PFSK-1 (cell line): ENCODE data around the gene MYO9A.

Experiments
- FOXP2 ChIP-seq: optimal IDR thresholded peaks from 2 replicates; pipeline ENCODE3; 2011; ENCODE audit warnings: borderline replicate concordance, control low read depth, inconsistent platforms; ENCODE audit not compliant: insufficient read depth; ENCODE audit errors: extremely low read length, extremely low read depth
- POLR2AphosphoS5 ChIP-seq: IDR thresholded peaks from 2 replicates; pipeline ENCODE4 v1.6.1; 2012; ENCODE audit warnings: low read depth, mild to moderate bottlenecking, control low read depth, low read length, moderate library complexity
- SIN3A ChIP-seq: IDR thresholded peaks from 2 replicates; pipeline ENCODE4 v1.6.1; 2012; ENCODE audit warnings: mild to moderate bottlenecking, low read length, moderate library complexity, borderline replicate concordance; ENCODE audit not compliant: insufficient read depth
- TAF1 ChIP-seq: IDR thresholded peaks from 2 replicates; pipeline ENCODE4 v1.6.1; 2012; ENCODE audit warnings: low read length, control low read depth, borderline replicate concordance; ENCODE audit not compliant: insufficient read depth
- TF ChIP-seq, protein P1 (sequence below), 2 experiments: IDR thresholded peaks; 2 replicates each; pipeline versions ENCODE4 v1.6.1 to v1.8.0; 2011 to 2012; ENCODE audit warnings: low read depth in 2 of 2, low read length in 2 of 2, control low read depth in 1 of 2, inconsistent platforms in 1 of 2, mild to moderate bottlenecking in 1 of 2, moderate library complexity in 1 of 2; ENCODE audit not compliant: insufficient read depth in 1 of 2

The MYO9A gene

DNA sequence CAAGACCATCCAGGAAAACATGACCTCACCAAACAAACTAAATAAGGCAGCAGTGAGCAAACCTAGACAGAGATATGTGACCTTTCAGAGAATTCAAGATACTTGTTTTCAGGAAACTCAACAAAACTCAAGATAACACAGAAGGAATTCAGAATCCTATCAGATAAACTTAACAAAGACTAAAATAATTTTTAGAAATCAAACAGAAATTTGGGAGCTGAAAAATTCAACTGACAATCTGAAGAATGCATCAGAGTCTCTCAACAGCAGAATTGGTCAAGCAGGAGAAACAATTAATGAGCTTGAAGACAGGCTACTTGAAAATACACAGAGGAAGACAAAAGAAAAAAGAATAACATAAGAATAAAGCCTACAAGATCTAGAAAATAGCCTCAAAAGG lies 55.6 kb downstream of the MYO9A start:
- TF ChIP-seq FOXP2 (no peak), TAF1 (no peak), POLR2AphosphoS5 (no peak), SIN3A (no peak)
- TF ChIP-seq, protein P1, sequence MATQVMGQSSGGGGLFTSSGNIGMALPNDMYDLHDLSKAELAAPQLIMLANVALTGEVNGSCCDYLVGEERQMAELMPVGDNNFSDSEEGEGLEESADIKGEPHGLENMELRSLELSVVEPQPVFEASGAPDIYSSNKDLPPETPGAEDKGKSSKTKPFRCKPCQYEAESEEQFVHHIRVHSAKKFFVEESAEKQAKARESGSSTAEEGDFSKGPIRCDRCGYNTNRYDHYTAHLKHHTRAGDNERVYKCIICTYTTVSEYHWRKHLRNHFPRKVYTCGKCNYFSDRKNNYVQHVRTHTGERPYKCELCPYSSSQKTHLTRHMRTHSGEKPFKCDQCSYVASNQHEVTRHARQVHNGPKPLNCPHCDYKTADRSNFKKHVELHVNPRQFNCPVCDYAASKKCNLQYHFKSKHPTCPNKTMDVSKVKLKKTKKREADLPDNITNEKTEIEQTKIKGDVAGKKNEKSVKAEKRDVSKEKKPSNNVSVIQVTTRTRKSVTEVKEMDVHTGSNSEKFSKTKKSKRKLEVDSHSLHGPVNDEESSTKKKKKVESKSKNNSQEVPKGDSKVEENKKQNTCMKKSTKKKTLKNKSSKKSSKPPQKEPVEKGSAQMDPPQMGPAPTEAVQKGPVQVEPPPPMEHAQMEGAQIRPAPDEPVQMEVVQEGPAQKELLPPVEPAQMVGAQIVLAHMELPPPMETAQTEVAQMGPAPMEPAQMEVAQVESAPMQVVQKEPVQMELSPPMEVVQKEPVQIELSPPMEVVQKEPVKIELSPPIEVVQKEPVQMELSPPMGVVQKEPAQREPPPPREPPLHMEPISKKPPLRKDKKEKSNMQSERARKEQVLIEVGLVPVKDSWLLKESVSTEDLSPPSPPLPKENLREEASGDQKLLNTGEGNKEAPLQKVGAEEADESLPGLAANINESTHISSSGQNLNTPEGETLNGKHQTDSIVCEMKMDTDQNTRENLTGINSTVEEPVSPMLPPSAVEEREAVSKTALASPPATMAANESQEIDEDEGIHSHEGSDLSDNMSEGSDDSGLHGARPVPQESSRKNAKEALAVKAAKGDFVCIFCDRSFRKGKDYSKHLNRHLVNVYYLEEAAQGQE (IDR thresholded peaks at IDR 0.05; ENCODE audit: insufficient read depth in 1 of 2, low read depth in 2 of 2, low read length in 2 of 2) = no peak

DNA sequence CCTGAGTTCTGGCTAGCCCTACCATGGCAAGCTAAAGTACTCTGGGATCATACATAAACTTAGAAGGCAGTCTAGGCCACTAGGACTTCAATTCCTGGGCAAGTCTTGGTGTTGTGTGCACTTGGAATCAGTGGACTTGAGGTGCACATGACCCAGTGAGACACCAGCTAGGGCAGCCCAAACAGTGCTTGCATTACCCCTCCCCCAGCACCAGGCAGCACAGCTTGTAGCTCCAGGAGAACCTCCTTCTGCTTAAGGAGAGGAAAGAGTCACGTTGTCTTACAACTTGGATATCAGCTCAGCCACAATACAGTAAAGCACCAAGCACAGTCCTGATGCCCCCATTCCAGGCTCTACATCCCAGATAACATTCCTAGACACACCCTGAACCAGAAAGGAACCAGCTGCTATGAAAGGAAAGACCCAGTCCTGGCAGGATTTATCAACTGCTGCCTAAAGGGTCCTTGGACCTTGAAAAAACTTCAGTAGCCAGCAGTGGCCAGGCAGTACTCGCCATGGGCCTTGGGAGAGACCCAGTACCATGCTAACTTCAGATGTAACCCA lies 57.2 kb downstream of the MYO9A start:
- TF ChIP-seq, protein P1 (IDR thresholded peaks at IDR 0.05; ENCODE audit: insufficient read depth in 1 of 2, low read depth in 2 of 2, low read length in 2 of 2) = no peak
- no peak for TF ChIP-seq TAF1
- TF ChIP-seq POLR2AphosphoS5 = no peak
- TF ChIP-seq SIN3A = no peak
- TF ChIP-seq FOXP2 = no peak

DNA sequence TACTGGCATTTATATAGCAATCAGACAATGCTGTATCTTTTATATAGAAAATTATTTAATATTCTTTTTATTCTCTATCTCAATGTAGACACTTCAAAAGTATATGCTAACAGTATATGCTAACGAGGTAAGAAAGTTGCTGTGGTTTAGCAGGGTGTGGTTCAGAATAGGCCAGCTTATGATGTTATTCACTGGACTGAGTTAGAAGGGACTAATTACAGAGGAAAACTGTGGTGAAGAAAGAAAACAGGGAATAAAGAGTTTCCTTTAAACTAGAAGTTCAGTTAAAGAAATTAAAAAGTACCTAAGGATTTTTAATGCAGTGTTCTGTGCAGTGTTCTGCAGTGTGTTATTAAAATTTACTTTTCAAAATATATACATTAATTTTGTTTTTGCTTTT lies 59.4 kb downstream of the MYO9A start:
- TF ChIP-seq TAF1 (no peak), FOXP2 (no peak), SIN3A (no peak), POLR2AphosphoS5 (no peak)
- TF ChIP-seq, protein P1 (IDR thresholded peaks at IDR 0.05; ENCODE audit: insufficient read depth in 1 of 2, low read depth in 2 of 2, low read length in 2 of 2) = no peak

DNA sequence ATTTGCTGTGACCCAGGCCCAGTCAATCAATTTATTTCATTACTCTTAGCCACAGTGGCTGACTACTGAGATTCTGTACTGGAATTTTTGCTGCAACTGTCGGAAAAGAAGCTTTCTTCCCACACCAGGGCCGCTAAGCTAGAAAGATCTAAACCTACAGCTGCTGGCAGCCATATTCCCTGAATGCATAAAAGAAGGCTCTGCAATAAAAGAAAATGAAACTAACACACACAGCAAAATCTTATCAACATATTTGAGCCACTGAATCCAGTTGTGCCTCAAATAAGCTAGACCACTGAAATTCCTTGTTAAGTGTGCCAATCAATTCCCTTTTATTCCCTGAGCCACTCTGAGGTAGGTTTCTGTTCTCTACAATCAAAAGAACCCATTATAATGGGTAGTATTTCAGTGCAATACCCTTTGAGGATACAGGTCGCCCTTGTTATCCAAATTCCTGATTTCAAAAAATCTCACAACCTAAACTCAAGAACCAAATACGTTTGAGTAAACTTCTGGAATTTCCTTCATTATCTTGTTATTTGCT lies 60.3 kb downstream of the MYO9A start:
- TF ChIP-seq TAF1 = no peak
- TF ChIP-seq, protein P1 (IDR thresholded peaks at IDR 0.05; ENCODE audit: insufficient read depth in 1 of 2, low read depth in 2 of 2, low read length in 2 of 2) = no peak
- no peak for TF ChIP-seq FOXP2
- no peak for TF ChIP-seq SIN3A
- no peak for TF ChIP-seq POLR2AphosphoS5

DNA sequence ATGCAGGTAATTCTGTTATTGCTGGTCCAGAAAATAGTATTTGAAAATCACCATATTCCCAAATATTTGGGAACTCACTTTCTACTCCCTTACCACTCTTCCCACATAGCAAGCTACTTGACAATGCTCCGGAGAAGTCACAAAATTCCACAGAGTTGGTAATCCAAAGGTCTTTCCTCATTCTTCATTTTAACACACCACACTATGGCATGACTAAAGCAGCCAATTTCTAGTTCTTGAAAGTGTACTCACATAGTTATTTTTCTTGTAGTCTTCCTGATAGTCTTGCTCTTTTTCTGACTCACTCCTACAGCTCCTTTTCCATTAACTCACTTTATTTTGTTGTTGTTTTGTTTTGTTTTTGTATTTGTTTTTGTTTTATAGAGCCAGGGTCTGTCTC lies 67.2 kb downstream of the MYO9A start:
- TF ChIP-seq, protein P1 (IDR thresholded peaks at IDR 0.05; ENCODE audit: insufficient read depth in 1 of 2, low read depth in 2 of 2, low read length in 2 of 2) = no peak
- TF ChIP-seq POLR2AphosphoS5 = no peak
- TF ChIP-seq SIN3A = no peak
- TF ChIP-seq FOXP2 = no peak
- no peak for TF ChIP-seq TAF1
